GM12878 (cell line): ENCODE measurements around the gene CHRM4. TPM values are rescaled to one million over a fixed set of nuclear protein-coding genes. Genes with fewer than 3 reads are reported as not detected.

Experiments used
- KDM1A ChIP-seq: fragments of 200-600 bp; sonication (generic); IDR thresholded peaks from 2 replicates; pipeline ENCODE4 v1.6.1; 2016; ENCODE audit warnings: borderline replicate concordance
- NFYA ChIP-seq: IDR thresholded peaks from 2 replicates; pipeline ENCODE4 v1.6.1; 2011; ENCODE audit warnings: low read depth, mild to moderate bottlenecking, low read length, improper control_type of control experiment, borderline replicate concordance
- ZNF274 ChIP-seq: IDR thresholded peaks from one replicate; pipeline ENCODE4 v1.8.0; 2011; ENCODE audit not compliant: insufficient read length, insufficient read depth
- ZNF592 ChIP-seq: fragments of 450-650 bp; IDR thresholded peaks from 2 replicates; pipeline ENCODE4 v1.6.1; 2017; ENCODE audit warnings: mild to moderate bottlenecking, moderate library complexity
- polyA plus RNA-seq, 11 experiments: library from polyadenylated mRNA; depleted of rRNA in 4 of 11; unstranded in 6 of 11; stranded (reverse) in 5 of 11; fragments of >200 nt; fragmentation: Nextera tagmentation in 4 of 11; fragmentation: Illumina TruSeq in 1 of 11; extraction: Ambion mirVana in 4 of 11; extraction: Trizol in 1 of 11; gene quantifications; 1 replicate in 1 of 11; 2 replicates in 10 of 11; pipeline versions ENCODE4 v1.2.1 to v1.2.3, GENCODE V29; 2011 to 2016; ENCODE audit warnings: inconsistent platforms in 2 of 11, missing spikeins in 2 of 11, low read depth in 1 of 11
- total RNA-seq, 4 experiments: library from RNA; depleted of rRNA in 3 of 4; stranded (reverse); fragments of >200 nt in 3 of 4; fragmentation: Illumina TruSeq in 1 of 4; extraction: Trizol in 1 of 4; gene quantifications; 2 replicates each; pipeline versions ENCODE4 v1.2.1 to v1.2.3, GENCODE V29; 2013 to 2021
- TF ChIP-seq, protein P1 (sequence below): fragments of 450-650 bp; IDR thresholded peaks from 2 replicates; pipeline ENCODE4 v1.6.1; 2016; ENCODE audit warnings: mild to moderate bottlenecking, moderate library complexity, borderline replicate concordance

Gene CHRM4
- total and polyA plus RNA-seq, 10 of the 15 experiments (the other 5 are each of a cell fraction or from before 2014, with no cell fraction given): 0.12 to 0.23 (median 0.13) TPM; not detected in 7

GRCh38 chr11:46345131-46345597 is 46.4 kb downstream of the CHRM4 start (continued):
- TF ChIP-seq ZNF592 (no peak), NFYA (no peak), KDM1A (no peak), ZNF274 (no peak)
- TF ChIP-seq, protein P1, sequence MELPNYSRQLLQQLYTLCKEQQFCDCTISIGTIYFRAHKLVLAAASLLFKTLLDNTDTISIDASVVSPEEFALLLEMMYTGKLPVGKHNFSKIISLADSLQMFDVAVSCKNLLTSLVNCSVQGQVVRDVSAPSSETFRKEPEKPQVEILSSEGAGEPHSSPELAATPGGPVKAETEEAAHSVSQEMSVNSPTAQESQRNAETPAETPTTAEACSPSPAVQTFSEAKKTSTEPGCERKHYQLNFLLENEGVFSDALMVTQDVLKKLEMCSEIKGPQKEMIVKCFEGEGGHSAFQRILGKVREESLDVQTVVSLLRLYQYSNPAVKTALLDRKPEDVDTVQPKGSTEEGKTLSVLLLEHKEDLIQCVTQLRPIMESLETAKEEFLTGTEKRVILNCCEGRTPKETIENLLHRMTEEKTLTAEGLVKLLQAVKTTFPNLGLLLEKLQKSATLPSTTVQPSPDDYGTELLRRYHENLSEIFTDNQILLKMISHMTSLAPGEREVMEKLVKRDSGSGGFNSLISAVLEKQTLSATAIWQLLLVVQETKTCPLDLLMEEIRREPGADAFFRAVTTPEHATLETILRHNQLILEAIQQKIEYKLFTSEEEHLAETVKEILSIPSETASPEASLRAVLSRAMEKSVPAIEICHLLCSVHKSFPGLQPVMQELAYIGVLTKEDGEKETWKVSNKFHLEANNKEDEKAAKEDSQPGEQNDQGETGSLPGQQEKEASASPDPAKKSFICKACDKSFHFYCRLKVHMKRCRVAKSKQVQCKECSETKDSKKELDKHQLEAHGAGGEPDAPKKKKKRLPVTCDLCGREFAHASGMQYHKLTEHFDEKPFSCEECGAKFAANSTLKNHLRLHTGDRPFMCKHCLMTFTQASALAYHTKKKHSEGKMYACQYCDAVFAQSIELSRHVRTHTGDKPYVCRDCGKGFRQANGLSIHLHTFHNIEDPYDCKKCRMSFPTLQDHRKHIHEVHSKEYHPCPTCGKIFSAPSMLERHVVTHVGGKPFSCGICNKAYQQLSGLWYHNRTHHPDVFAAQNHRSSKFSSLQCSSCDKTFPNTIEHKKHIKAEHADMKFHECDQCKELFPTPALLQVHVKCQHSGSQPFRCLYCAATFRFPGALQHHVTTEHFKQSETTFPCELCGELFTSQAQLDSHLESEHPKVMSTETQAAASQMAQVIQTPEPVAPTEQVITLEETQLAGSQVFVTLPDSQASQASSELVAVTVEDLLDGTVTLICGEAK: no peak
